Panc1 (cell line): ENCODE data around the gene SIVA1. TPM values are rescaled to one million over a fixed set of nuclear protein-coding genes. Genes with fewer than 3 reads are reported as not detected.

ENCODE experiments used
- ATAC-seq: fragments of 200-7000 bp; cut with Tn5 transposase; 2 replicates; pipeline ENCODE4 v1.9.1; 2020; ENCODE audit warnings: mild to moderate bottlenecking, moderate library complexity
- BruUV-seq: library from RNA; stranded (reverse); fragments of 400-500 nt; replicated peaks from 2 replicates; lab custom pipeline; 2021; lab: Mats Ljungman, UMichigan
- CTCF ChIA-PET: fragments of 300-600 bp; sonication (Branson Sonifier 250); formaldehyde crosslinking; loops from one replicate; lab custom pipeline; 2022; ENCODE audit warnings: antibody characterized with exemption; lab: Charles Lee
- POLR2A ChIA-PET: fragments of 300-600 bp; sonication (Branson Sonifier 250); formaldehyde crosslinking; loops from one replicate; lab custom pipeline; 2022; ENCODE audit warnings: antibody characterized with exemption; lab: Charles Lee
- DNase-seq: peaks from one replicate; pipeline ENCODE4 v3.0.0-alpha.2; 2010; ENCODE audit warnings: low read depth, low spot score
- H3K27ac ChIP-seq: 2 replicates; pipeline ENCODE4 v1.5.1; 2011; ENCODE audit warnings: mild to moderate bottlenecking, low read length, inconsistent platforms
- H3K27me3 ChIP-seq: fragments of 200-500 bp; sonication (Bioruptor generic); 2 replicates; pipeline ENCODE4 v1.6.0; 2014; ENCODE audit warnings: low read length, inconsistent platforms; ENCODE audit not compliant: control insufficient read depth, insufficient read depth
- H3K36me3 ChIP-seq: fragments of 200-500 bp; sonication (Bioruptor generic); 2 replicates; pipeline ENCODE4 v1.5.1; 2014; ENCODE audit warnings: inconsistent platforms, mild to moderate bottlenecking, low read length, moderate library complexity; ENCODE audit not compliant: control insufficient read depth, insufficient read depth
- H3K4me1 ChIP-seq: 2 replicates; pipeline ENCODE4 v1.5.1; 2011; ENCODE audit warnings: inconsistent platforms, mild to moderate bottlenecking, low read length, moderate library complexity; ENCODE audit not compliant: control insufficient read depth, insufficient read depth
- H3K4me3 ChIP-seq, 2 experiments: 2 replicates each; pipeline ENCODE4 v1.5.1; 2011 to 2012; ENCODE audit warnings: low read depth in 2 of 2, low read length in 2 of 2, mild to moderate bottlenecking in 2 of 2, inconsistent platforms in 1 of 2, moderate library complexity in 1 of 2
- H3K9me3 ChIP-seq: fragments of 200-500 bp; sonication (Bioruptor generic); 2 replicates; pipeline ENCODE4 v1.5.1; 2014; ENCODE audit warnings: low read depth, mild to moderate bottlenecking, inconsistent platforms, low read length, moderate library complexity; ENCODE audit not compliant: control insufficient read depth, insufficient read depth
- POLR2AphosphoS5 ChIP-seq: IDR thresholded peaks from 2 replicates; pipeline ENCODE4 v1.6.1; 2012; ENCODE audit warnings: mild to moderate bottlenecking, low read depth, low read length, moderate library complexity
- REST ChIP-seq, 2 experiments: IDR thresholded peaks; 2 replicates each; pipeline ENCODE4 v1.6.1; 2011 to 2012; ENCODE audit warnings: low read depth in 2 of 2, control low read depth in 1 of 2, low read length in 1 of 2, mild to moderate bottlenecking in 1 of 2, moderate library complexity in 1 of 2; ENCODE audit not compliant: insufficient read depth in 1 of 2
- SIN3A ChIP-seq: IDR thresholded peaks from 2 replicates; pipeline ENCODE4 v1.6.1; 2012; ENCODE audit warnings: low read depth, mild to moderate bottlenecking, low read length, moderate library complexity, borderline replicate concordance; ENCODE audit not compliant: insufficient read depth
- TCF7L2 ChIP-seq: IDR thresholded peaks from 2 replicates; pipeline ENCODE4 v1.6.1; 2011; ENCODE audit warnings: mild to moderate bottlenecking, low read depth, low read length, inconsistent platforms
- in situ Hi-C: cut with HindIII; loops from 2 replicates; pipeline ENCODE4 v1.10.0; 2016; ENCODE audit warnings: low sequenced_read_pairs, low pct_unique_long_range_greater_than_20kb
- intact Hi-C: fragments of 100-400 bp; cut with micrococcal nuclease; formaldehyde crosslinking; loops from one replicate; pipeline ENCODE4 v1.10.0; 2022; ENCODE audit not compliant: unreplicated experiment
- total RNA-seq: library from RNA; stranded (reverse); gene quantifications from one replicate; pipeline ENCODE4 v1.2.1, GENCODE V29; 2021; ENCODE audit not compliant: unreplicated experiment
- TF ChIP-seq, protein P1 (sequence below): fragments of 450-650 bp; IDR thresholded peaks from 2 replicates; pipeline ENCODE4 v1.5.1; 2017; ENCODE audit warnings: mild to moderate bottlenecking

Gene SIVA1
- total RNA-seq, 1 experiment from 2014 or later: 100 TPM

DNA sequence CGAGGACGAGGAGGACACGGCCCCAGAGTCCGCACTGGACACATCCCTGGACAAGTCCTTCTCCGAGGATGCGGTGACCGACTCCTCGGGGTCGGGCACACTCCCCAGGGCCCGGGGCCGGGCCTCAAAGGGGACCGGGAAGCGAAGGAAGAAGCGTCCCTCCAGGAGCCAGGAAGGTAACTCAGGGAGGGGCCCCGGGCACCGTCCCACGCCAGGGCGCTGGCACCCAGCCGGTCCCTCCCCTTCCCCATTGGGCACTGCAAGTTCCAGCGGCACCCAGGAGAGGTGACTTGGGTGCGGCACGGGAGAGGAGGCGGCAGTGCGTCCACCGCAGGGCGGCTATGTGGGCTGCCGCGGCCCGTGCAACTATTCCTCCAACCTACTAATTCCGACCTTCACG lies 38.3 kb upstream of the SIVA1 start:
- Histone ChIP-seq H3K27ac (no peak overlapping the region), H3K4me3 (no peak overlapping the region), H3K36me3 (no peaks in the 10 kb centered on the region), H3K9me3 (no peaks in the 10 kb centered on the region), H3K4me1 (peaks cover 2% of the 10 kb centered on the region; the same call in 1 of the 2 replicates), H3K27me3 (no peaks in the 10 kb centered on the region)
- DNase-seq: no peak
- in situ Hi-C loops (no loop called here), intact Hi-C loops (no loop called here)
- ChIA-PET CTCF (no interaction called here), POLR2A (no interaction called here)
- no peak for ATAC-seq
- no peak for TF ChIP-seq SIN3A
- TF ChIP-seq, protein P1, sequence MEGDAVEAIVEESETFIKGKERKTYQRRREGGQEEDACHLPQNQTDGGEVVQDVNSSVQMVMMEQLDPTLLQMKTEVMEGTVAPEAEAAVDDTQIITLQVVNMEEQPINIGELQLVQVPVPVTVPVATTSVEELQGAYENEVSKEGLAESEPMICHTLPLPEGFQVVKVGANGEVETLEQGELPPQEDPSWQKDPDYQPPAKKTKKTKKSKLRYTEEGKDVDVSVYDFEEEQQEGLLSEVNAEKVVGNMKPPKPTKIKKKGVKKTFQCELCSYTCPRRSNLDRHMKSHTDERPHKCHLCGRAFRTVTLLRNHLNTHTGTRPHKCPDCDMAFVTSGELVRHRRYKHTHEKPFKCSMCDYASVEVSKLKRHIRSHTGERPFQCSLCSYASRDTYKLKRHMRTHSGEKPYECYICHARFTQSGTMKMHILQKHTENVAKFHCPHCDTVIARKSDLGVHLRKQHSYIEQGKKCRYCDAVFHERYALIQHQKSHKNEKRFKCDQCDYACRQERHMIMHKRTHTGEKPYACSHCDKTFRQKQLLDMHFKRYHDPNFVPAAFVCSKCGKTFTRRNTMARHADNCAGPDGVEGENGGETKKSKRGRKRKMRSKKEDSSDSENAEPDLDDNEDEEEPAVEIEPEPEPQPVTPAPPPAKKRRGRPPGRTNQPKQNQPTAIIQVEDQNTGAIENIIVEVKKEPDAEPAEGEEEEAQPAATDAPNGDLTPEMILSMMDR: no peak
- no peak for TF ChIP-seq TCF7L2
- TF ChIP-seq REST (IDR thresholded peaks at IDR 0.05; ENCODE audit: insufficient read depth in 1 of 2, low read depth in 2 of 2, low read length in 1 of 2): no peak
- TF ChIP-seq POLR2AphosphoS5: no peak
- BruUV-seq: no TSS peak

- no peak overlapping the region for H3K27ac ChIP-seq
- no peak overlapping the region for H3K4me3 ChIP-seq
- TF ChIP-seq, protein P1: no peak
- TF ChIP-seq TCF7L2: no peak
- no peak for TF ChIP-seq POLR2AphosphoS5
- TF ChIP-seq REST (IDR thresholded peaks at IDR 0.05; ENCODE audit: insufficient read depth in 1 of 2, low read depth in 2 of 2, low read length in 1 of 2): no peak
- TF ChIP-seq SIN3A: no peak
- in situ Hi-C loops: no loop called here
- no peaks in the 10 kb centered on the region; the same call in 1 of the 2 replicates for H3K4me1 ChIP-seq
- intact Hi-C loops: no loop called here
- DNase-seq (no peak), ATAC-seq (no peak)
- ChIA-PET CTCF (no interaction called here), POLR2A (no interaction called here)
- no peaks in the 10 kb centered on the region for H3K36me3 ChIP-seq
- no peaks in the 10 kb centered on the region for H3K9me3 ChIP-seq
- no peaks in the 10 kb centered on the region for H3K27me3 ChIP-seq
- BruUV-seq: no TSS peak
These were observed 37.5 kb upstream of the SIVA1 start for GRCh38 chr14:104715416-104715815.
